OCI-LY7 (cell line): ENCODE measurements around the gene IQGAP3. TPM values are rescaled to one million over a fixed set of nuclear protein-coding genes. Genes with fewer than 3 reads are reported as not detected.

Experiments used
- BruUV-seq: library from RNA; stranded (reverse); fragments of 400-500 nt; replicated peaks from 2 replicates; lab custom pipeline; 2021; lab: Mats Ljungman, UMichigan
- CTCF ChIA-PET: fragments of 300-600 bp; sonication (Branson Sonifier 250); formaldehyde crosslinking; loops from one replicate; lab custom pipeline; 2022; ENCODE audit warnings: antibody characterized with exemption; ENCODE audit not compliant: unreplicated experiment; lab: Charles Lee
- POLR2A ChIA-PET: fragments of 300-600 bp; sonication (Branson Sonifier 250); formaldehyde crosslinking; loops from one replicate; lab custom pipeline; 2022; ENCODE audit warnings: antibody characterized with exemption; lab: Charles Lee
- DNase-seq: peaks from one replicate; pipeline ENCODE4 v3.0.0-alpha.2; 2015; ENCODE audit warnings: low spot score
- H2AFZ ChIP-seq: fragments of 200-600 bp; sonication (generic), shearing (Covaris generic); 2 replicates; pipeline ENCODE4 v1.6.1; 2014; ENCODE audit warnings: mild to moderate bottlenecking, antibody characterized with exemption, low read length, moderate library complexity
- H3K27ac ChIP-seq: fragments of 200-600 bp; sonication (generic); 2 replicates; pipeline ENCODE4 v1.5.1; 2014; ENCODE audit warnings: mixed run types, low read depth, mild to moderate bottlenecking, moderate library complexity, low read length, inconsistent platforms; ENCODE audit not compliant: poor library complexity, severe bottlenecking
- H3K36me3 ChIP-seq: fragments of 200-600 bp; sonication (generic); 2 replicates; pipeline ENCODE4 v1.6.1; 2014; ENCODE audit warnings: mild to moderate bottlenecking, antibody characterized with exemption, low read length, moderate library complexity, mixed read lengths; ENCODE audit not compliant: insufficient read depth
- H3K4me1 ChIP-seq: fragments of 200-600 bp; sonication (generic); 2 replicates; pipeline ENCODE4 v1.5.1; 2014; ENCODE audit warnings: mild to moderate bottlenecking, low read length; ENCODE audit not compliant: insufficient read depth, poor library complexity, severe bottlenecking
- H3K4me2 ChIP-seq: fragments of 200-600 bp; sonication (generic); 2 replicates; pipeline ENCODE4 v1.6.1; 2014; ENCODE audit warnings: mild to moderate bottlenecking, low read length
- H3K4me3 ChIP-seq: fragments of 200-600 bp; sonication (generic); 2 replicates; pipeline ENCODE4 v1.5.1; 2014; ENCODE audit warnings: mild to moderate bottlenecking, low read depth, low read length; ENCODE audit not compliant: poor library complexity, severe bottlenecking
- H3K79me2 ChIP-seq: fragments of 200-600 bp; sonication (generic); 2 replicates; pipeline ENCODE4 v1.6.1; 2016; ENCODE audit warnings: low read depth, mild to moderate bottlenecking, low read length, moderate library complexity, mixed read lengths; ENCODE audit not compliant: insufficient read depth
- H3K9me2 ChIP-seq: fragments of 200-600 bp; sonication (generic); 2 replicates; pipeline ENCODE4 v1.6.1; 2016; ENCODE audit warnings: mild to moderate bottlenecking, low read length, mixed read lengths; ENCODE audit not compliant: insufficient read depth
- H3K9me3 ChIP-seq: fragments of 200-600 bp; sonication (generic); 2 replicates; pipeline ENCODE4 v1.6.1; 2014; ENCODE audit warnings: mild to moderate bottlenecking, mixed run types, low read length, mixed read lengths
- H4K20me1 ChIP-seq: fragments of 200-600 bp; sonication (generic); 2 replicates; pipeline ENCODE4 v1.6.1; 2014; ENCODE audit warnings: mild to moderate bottlenecking, antibody characterized with exemption, low read length, moderate library complexity, mixed read lengths; ENCODE audit not compliant: insufficient read depth
- CTCF ChIP-seq: fragments of 200-600 bp; sonication (generic); conservative IDR thresholded peaks from 2 replicates; pipeline ENCODE4 v1.5.1; 2014; ENCODE audit warnings: mild to moderate bottlenecking, antibody characterized with exemption, low read length, moderate library complexity, mixed read lengths
- EZH2phosphoT487 ChIP-seq: fragments of 200-600 bp; sonication (generic); IDR thresholded peaks from 2 replicates; pipeline ENCODE4 v1.6.1; 2018; ENCODE audit warnings: low read depth, borderline replicate concordance, mild to moderate bottlenecking, mixed run types, antibody characterized with exemption, low read length, moderate library complexity, mixed read lengths
- intact Hi-C: fragments of 100-400 bp; cut with micrococcal nuclease; formaldehyde crosslinking; loops from one replicate; pipeline ENCODE4 v1.10.0; 2022; ENCODE audit not compliant: unreplicated experiment
- total RNA-seq, 2 experiments: library from RNA; depleted of rRNA in 1 of 2; stranded (reverse); fragments of >200 nt in 1 of 2; shearing (Covaris generic) in 1 of 2; gene quantifications; 2 replicates each; pipeline ENCODE4 v1.2.3, GENCODE V29; 2014 to 2022

Gene IQGAP3
- total RNA-seq, 2 experiments from 2014 or later: 22.4 to 28.7 TPM

- Histone ChIP-seq H4K20me1 (peaks cover 5% of the 10 kb centered on the region; the same call in 1 of the 2 replicates), H3K4me3 (peak overlapping the region; percentile 98), H3K9me3 (no peaks in the 10 kb centered on the region), H2AFZ (no peak overlapping the region), H3K4me2 (peak overlapping the region; percentile 91), H3K79me2 (peaks cover 92% of the 10 kb centered on the region), H3K36me3 (peaks cover 75% of the 10 kb centered on the region), H3K27ac (peak overlapping the region; percentile 98), H3K4me1 (peaks cover 93% of the 10 kb centered on the region), H3K9me2 (no peaks in the 10 kb centered on the region)
- TF ChIP-seq CTCF (no peak), EZH2phosphoT487 (no peak)
- CTCF ChIA-PET: interaction anchor here (1.0 to 1.8 kb wide), 3 partner anchors 7 to 94 kb away, joined by 4 to 5 read pairs (median 4); partner anchors contain the start of gene MEF2D
- BruUV-seq: no TSS peak
- no peak for DNase-seq
- intact Hi-C loops: loop anchor here (2.0 kb wide), 1 partner anchor 17 kb away; no protein-coding TSS in a partner anchor
- POLR2A ChIA-PET: interaction anchor here (0.6 to 7.1 kb wide), 4 partner anchors 13 to 155 kb away, joined by 3 to 179 read pairs (median 4); partner anchors contain the start of gene MEF2D
These were observed 84.5 kb downstream of the IQGAP3 start for GRCh38 chr1:156487862-156488261.

GRCh38 chr1:156486421-156487344 lies 85.7 kb downstream of the IQGAP3 start:
- DNase-seq: no peak
- no TSS peak for BruUV-seq
- H3K4me2 ChIP-seq: peak overlapping the region; percentile 91; the same call in 1 of the 2 replicates
- no peak for TF ChIP-seq CTCF
- no peak for TF ChIP-seq EZH2phosphoT487
- no peak overlapping the region for H2AFZ ChIP-seq
- intact Hi-C loops: no loop called here
- no peak overlapping the region for H3K4me3 ChIP-seq
- peaks cover 95% of the 10 kb centered on the region for H3K4me1 ChIP-seq
- POLR2A ChIA-PET: interaction anchor here (0.6 to 1.5 kb wide), 2 partner anchors 10 to 83 kb away, joined by 3 to 6 read pairs; no protein-coding TSS in a partner anchor
- H3K9me3 ChIP-seq: no peaks in the 10 kb centered on the region
- peaks cover 84% of the 10 kb centered on the region for H3K79me2 ChIP-seq
- H3K9me2 ChIP-seq: no peaks in the 10 kb centered on the region
- H3K27ac ChIP-seq: peak overlapping the region; percentile 98
- peaks cover 82% of the 10 kb centered on the region for H3K36me3 ChIP-seq
- H4K20me1 ChIP-seq: peaks cover 5% of the 10 kb centered on the region; the same call in 1 of the 2 replicates
- CTCF ChIA-PET: interaction anchor here (0.7 to 1.8 kb wide), 6 partner anchors 8 to 22 kb away, joined by 3 to 4 read pairs (median 4); partner anchors contain the start of gene MEF2D
